Type B pancreatic cell (in vitro differentiated cells): ENCODE data around the gene SIRPG. TPM values are rescaled to one million over a fixed set of nuclear protein-coding genes. Genes with fewer than 3 reads are reported as not detected.

Experiments
- DNase-seq: peaks from one replicate; pipeline ENCODE4 v3.0.0; 2021; ENCODE audit warnings: mixed read lengths; ENCODE audit not compliant: unreplicated experiment; ENCODE audit errors: extremely low spot score
- H3K27ac Mint-ChIP-seq: 2 replicates; pipeline ENCODE4 v1.8.0; 2021; ENCODE audit warnings: mild to moderate bottlenecking, mixed read lengths
- H3K27me3 Mint-ChIP-seq: 2 replicates; pipeline ENCODE4 v1.8.0; 2021; ENCODE audit warnings: mixed read lengths
- H3K36me3 Mint-ChIP-seq: 2 replicates; pipeline ENCODE4 v1.8.0; 2021; ENCODE audit warnings: mixed read lengths
- H3K4me1 Mint-ChIP-seq: one replicate; pipeline ENCODE4 v1.8.0; 2021; ENCODE audit warnings: mixed read lengths; ENCODE audit not compliant: unreplicated experiment
- H3K4me3 Mint-ChIP-seq: 2 replicates; pipeline ENCODE4 v1.8.0; 2021; ENCODE audit warnings: mild to moderate bottlenecking, mixed read lengths
- H3K9me3 Mint-ChIP-seq: 2 replicates; pipeline ENCODE4 v1.8.0; 2021; ENCODE audit warnings: mixed read lengths
- CTCF ChIP-seq: fragments of 200-600 bp; sonication (generic); conservative IDR thresholded peaks from 2 replicates; pipeline ENCODE4 v1.5.0; 2021; ENCODE audit warnings: antibody characterized with exemption, mild to moderate bottlenecking
- total RNA-seq: library from RNA; stranded (reverse); gene quantifications from 2 replicates; pipeline ENCODE4 v1.2.1, GENCODE V29; 2021; ENCODE audit warnings: low replicate concordance

The SIRPG gene
- total RNA-seq, 1 donor from 2014 or later: not detected

DNA sequence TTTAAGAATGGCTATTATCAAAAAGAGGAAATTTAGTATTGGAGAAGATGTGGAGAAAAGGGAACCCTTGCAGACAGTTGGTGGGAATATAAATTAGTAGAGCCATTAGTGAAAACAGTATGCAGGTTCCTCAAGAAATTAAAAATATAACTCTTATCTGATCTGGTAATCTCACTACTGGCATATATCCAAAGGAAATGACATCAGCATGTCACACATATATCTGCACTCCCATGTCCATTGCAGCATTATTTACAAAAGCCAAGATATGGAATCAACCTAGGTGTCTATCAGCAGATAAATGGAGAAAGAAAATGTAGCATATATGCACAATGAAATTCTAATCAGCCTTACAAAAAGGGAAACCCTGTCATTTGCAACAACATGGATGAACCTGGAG is 2.6 kb downstream of the SIRPG start:
- DNase-seq: no peak
- Mint-ChIP-seq H3K36me3 (no peaks in the 10 kb centered on the region), H3K9me3 (no peaks in the 10 kb centered on the region), H3K4me1 (no peaks in the 10 kb centered on the region), H3K27ac (no peak overlapping the region), H3K4me3 (no peak overlapping the region), H3K27me3 (peaks cover 30% of the 10 kb centered on the region)
- no peak for TF ChIP-seq CTCF

GRCh38 chr20:1652960-1653359 is 4.6 kb downstream of the SIRPG start:
- Mint-ChIP-seq H3K36me3 (no peaks in the 10 kb centered on the region), H3K4me3 (no peak overlapping the region), H3K4me1 (no peaks in the 10 kb centered on the region), H3K27me3 (peaks cover 12% of the 10 kb centered on the region), H3K9me3 (no peaks in the 10 kb centered on the region), H3K27ac (no peak overlapping the region)
- no peak for TF ChIP-seq CTCF
- no peak for DNase-seq

DNA sequence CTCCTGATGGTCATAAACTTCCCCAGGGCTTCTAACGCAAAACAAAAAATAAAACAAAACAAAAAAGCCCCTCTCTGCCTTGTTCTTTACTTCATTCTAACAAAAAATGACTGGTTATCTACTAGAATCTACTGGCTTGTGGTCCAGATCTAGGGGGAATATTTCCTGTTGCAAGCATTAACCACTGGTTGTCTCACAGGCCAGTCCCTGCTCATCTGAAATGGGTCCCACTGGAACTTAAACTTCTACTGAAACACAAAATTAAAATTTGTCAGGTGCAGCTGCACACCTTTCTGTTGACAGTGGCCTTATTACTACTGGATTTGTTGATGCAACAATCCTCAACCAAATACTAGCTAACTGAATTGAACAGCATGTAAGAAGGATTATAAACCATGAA is 5.5 kb downstream of the SIRPG start:
- no peak for TF ChIP-seq CTCF
- DNase-seq: no peak
- Mint-ChIP-seq H3K4me3 (no peak overlapping the region), H3K4me1 (no peaks in the 10 kb centered on the region), H3K36me3 (no peaks in the 10 kb centered on the region), H3K9me3 (no peaks in the 10 kb centered on the region), H3K27me3 (peaks cover 12% of the 10 kb centered on the region), H3K27ac (no peak overlapping the region)

DNA sequence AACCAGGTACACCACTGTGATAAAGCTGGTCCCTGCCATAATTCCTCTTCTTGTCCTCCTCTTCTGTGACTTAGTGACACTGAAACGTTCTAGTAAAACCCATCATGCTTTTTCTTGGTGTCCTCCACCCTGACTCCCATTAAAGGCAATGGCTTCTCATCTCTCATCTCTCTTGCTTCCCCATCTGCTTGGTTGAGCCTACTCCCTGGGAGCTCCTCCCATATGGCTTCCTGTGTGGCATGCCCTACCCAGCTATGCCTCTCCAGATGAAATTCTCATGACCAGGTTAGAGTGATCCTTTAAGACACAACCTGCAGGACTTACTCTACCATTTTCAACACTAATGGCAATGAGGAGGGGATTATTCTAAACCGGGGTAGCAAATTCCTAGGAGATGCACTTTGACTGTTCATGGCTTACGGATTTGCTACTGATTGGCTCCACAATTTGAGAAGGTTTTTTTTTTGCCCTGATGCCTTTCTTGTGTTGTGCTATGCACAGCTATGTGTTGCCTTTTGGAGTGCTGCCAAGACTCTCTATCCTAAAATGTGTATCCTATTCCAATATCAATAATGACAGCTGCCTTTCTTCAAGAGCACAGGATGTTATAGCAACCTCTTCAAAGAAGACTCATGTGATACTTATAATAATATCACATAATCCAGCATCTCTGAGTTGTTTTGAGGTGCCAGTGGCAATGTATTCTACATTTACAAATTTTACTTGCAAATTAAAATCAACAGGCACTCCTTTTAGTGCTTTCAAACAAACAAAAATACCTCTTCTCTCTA is 6.1 kb downstream of the SIRPG start:
- no peaks in the 10 kb centered on the region for H3K9me3 Mint-ChIP-seq
- no peak for DNase-seq
- H3K27me3 Mint-ChIP-seq: peaks cover 12% of the 10 kb centered on the region
- H3K4me3 Mint-ChIP-seq: no peak overlapping the region
- TF ChIP-seq CTCF: no peak
- H3K4me1 Mint-ChIP-seq: no peaks in the 10 kb centered on the region
- H3K36me3 Mint-ChIP-seq: no peaks in the 10 kb centered on the region
- no peak overlapping the region for H3K27ac Mint-ChIP-seq

GRCh38 chr20:1648101-1648500 is 9.5 kb downstream of the SIRPG start:
- Mint-ChIP-seq H3K4me1 (no peaks in the 10 kb centered on the region), H3K9me3 (no peaks in the 10 kb centered on the region), H3K27ac (no peak overlapping the region), H3K36me3 (no peaks in the 10 kb centered on the region), H3K27me3 (peaks cover 12% of the 10 kb centered on the region), H3K4me3 (no peak overlapping the region)
- no peak for TF ChIP-seq CTCF
- no peak for DNase-seq
